ENCODE results near the gene BRMS1. TPM values are rescaled to one million over a fixed set of nuclear protein-coding genes. Genes with fewer than 3 reads are reported as not detected.

The BRMS1 gene, protein sequence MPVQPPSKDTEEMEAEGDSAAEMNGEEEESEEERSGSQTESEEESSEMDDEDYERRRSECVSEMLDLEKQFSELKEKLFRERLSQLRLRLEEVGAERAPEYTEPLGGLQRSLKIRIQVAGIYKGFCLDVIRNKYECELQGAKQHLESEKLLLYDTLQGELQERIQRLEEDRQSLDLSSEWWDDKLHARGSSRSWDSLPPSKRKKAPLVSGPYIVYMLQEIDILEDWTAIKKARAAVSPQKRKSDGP
- total RNA-seq = 32.8 TPM
- polyA plus RNA-seq (ENCODE audit: insufficient read depth, low read depth, low replicate concordance) = 69.7 TPM
- long read RNA-seq, donor 1, partial matches to known transcripts = 0 of 6 reads
- long read RNA-seq, donor 1, other reads (novel, unspliced or antisense) = 0 of 6 reads
- long read RNA-seq, donor 2, transcript BRMS1-201 (10 exons, 1,445 nt) = major isoform, 6 of 7 reads
- long read RNA-seq, donor 2, partial matches to known transcripts = 0 of 7 reads
- long read RNA-seq, donor 2, other reads (novel, unspliced or antisense) = 0 of 7 reads
- long read RNA-seq, donor 3, partial matches to known transcripts = 0 of 2 reads
- long read RNA-seq, donor 3, other reads (novel, unspliced or antisense) = 0 of 2 reads
- long read RNA-seq, donor 4, transcript BRMS1-201 (10 exons, 1,445 nt) = major isoform, 13 of 15 reads
- long read RNA-seq, donor 4, partial matches to known transcripts = 0 of 15 reads
- long read RNA-seq, donor 4, other reads (novel, unspliced or antisense) = 0 of 15 reads
- long read RNA-seq, donor 5 = 0 reads
- long read RNA-seq, donor 6, transcript BRMS1-201 (10 exons, 1,445 nt) = major isoform, 5 of 6 reads
- long read RNA-seq, donor 6, partial matches to known transcripts = 0 of 6 reads
- long read RNA-seq, donor 6, other reads (novel, unspliced or antisense) = 0 of 6 reads
- long read RNA-seq, donor 7, transcript BRMS1-202 (10 exons, 1,363 nt) = minor isoform, 5 of 30 reads
- long read RNA-seq, donor 7, transcript BRMS1-201 (10 exons, 1,445 nt) = major isoform, 20 of 30 reads
- long read RNA-seq, donor 7, partial matches to known transcripts = 3 of 30 reads
- long read RNA-seq, donor 7, other reads (novel, unspliced or antisense) = 2 of 30 reads
- long read RNA-seq, donor 8, partial matches to known transcripts = 0 of 3 reads
- long read RNA-seq, donor 8, other reads (novel, unspliced or antisense) = 0 of 3 reads
- long read RNA-seq, donor 9, partial matches to known transcripts = 0 of 1 reads
- long read RNA-seq, donor 9, other reads (novel, unspliced or antisense) = 0 of 1 reads
- long read RNA-seq, donor 10, partial matches to known transcripts = 0 of 3 reads
- long read RNA-seq, donor 10, other reads (novel, unspliced or antisense) = 0 of 3 reads

DNA sequence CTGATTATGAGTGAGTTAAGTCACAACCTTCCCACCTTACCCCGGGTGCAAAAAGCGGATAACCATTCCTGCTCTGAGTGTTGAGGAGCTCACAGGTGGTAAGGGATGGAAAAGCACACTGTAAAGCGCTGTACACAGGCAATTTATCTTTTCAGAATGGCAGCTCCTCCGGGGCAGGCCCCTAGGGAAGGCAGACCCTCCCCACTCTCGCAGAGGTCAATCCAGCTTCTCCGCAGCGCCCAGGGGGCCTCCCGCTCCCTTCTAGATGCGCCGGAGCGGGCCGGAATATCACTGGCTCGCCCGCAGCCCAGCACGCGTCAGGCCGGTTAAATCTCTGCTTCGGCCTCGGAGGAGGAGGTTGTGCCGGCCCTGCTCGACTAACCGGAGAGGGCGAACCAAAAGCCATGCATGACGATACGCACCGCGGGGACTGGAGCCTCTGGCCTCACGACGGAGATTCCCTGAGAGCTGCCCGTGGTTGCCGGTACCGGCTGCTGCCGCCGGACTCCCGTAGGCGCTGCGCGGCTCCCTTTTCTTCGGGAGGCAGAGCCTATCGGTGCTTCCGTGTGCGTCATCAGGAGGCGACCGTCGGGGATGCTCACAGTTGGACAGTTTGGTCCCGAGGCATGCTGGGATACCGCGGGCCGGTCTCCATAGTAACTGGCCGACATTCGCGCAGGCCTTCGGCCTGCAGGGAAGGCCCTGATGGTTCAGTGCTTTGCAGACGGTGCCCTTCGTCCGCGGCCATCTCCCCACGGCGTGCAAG, at the start of gene BRMS1:
BRMS1 (minus strand) TSS at position 555 of the 766 bp plus-strand sequence. CDS start 2,870 bp downstream, outside the sequence.
- H3K4me1 ChIP-seq (ENCODE audit: control insufficient read depth in 2 of 3, insufficient read depth in 2 of 3, low read depth in 1 of 3, low read length in 3 of 3) = peaks cover 0 to 27% (median 22%) of the 10 kb centered on the region in 3 donors
- intact Hi-C loops (cut with DNase I) = no loop called here
- FAIRE-seq = no peak

DNA sequence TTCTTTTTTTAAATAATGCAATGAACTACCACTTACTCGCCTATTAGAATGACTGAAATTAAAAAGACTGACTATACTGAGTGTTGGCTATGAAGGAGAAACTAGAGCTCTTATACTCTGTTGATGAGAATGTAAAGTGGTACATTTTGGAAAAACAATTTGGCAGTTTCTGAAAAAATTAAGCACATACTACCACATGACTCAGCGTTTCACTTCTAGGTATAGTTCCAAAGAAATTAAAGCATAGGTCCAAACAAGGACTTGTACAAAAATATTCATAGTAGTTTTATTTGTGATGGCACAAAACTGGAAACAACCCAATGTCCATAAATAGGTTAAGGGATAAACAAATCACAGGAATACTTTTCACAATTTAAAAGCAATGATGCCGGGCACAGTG, 49.0 kb upstream of the BRMS1 start:
- no peaks in the 10 kb centered on the region for H3K27me3 ChIP-seq (ENCODE audit: control insufficient read depth, insufficient read depth, low read length)
- H3K4me3 ChIP-seq (ENCODE audit: low read length in 3 of 3) = no peak overlapping the region
- intact Hi-C loops (cut with DNase I) = no loop called here
- no peaks in the 10 kb centered on the region for H3K4me1 ChIP-seq (ENCODE audit: control insufficient read depth in 2 of 3, insufficient read depth in 2 of 3, low read depth in 1 of 3, low read length in 3 of 3)
- TF ChIP-seq, protein P1, sequence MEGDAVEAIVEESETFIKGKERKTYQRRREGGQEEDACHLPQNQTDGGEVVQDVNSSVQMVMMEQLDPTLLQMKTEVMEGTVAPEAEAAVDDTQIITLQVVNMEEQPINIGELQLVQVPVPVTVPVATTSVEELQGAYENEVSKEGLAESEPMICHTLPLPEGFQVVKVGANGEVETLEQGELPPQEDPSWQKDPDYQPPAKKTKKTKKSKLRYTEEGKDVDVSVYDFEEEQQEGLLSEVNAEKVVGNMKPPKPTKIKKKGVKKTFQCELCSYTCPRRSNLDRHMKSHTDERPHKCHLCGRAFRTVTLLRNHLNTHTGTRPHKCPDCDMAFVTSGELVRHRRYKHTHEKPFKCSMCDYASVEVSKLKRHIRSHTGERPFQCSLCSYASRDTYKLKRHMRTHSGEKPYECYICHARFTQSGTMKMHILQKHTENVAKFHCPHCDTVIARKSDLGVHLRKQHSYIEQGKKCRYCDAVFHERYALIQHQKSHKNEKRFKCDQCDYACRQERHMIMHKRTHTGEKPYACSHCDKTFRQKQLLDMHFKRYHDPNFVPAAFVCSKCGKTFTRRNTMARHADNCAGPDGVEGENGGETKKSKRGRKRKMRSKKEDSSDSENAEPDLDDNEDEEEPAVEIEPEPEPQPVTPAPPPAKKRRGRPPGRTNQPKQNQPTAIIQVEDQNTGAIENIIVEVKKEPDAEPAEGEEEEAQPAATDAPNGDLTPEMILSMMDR (IDR thresholded peaks at IDR 0.05; ENCODE audit: borderline replicate concordance, extremely low read depth, insufficient read depth) = no peak
- no peaks in the 10 kb centered on the region for H3K36me3 ChIP-seq (ENCODE audit: control insufficient read depth in 2 of 3, insufficient read depth in 3 of 3, low read length in 3 of 3)
- H3K9ac ChIP-seq (ENCODE audit: low read length in 3 of 3) = no peak overlapping the region
- DNase-seq (no peak), FAIRE-seq (no peak)
- no peak overlapping the region for H3K27ac ChIP-seq (ENCODE audit: low read depth in 2 of 2, low read length in 2 of 2)
- H3K9me3 ChIP-seq (ENCODE audit: control insufficient read depth in 2 of 3, insufficient read depth in 1 of 3, low read length in 3 of 3) = no peaks in the 10 kb centered on the region

More for the DNA sequence above, at the start of gene BRMS1:
- Histone ChIP-seq H3K9me3 (ENCODE audit: control insufficient read depth in 2 of 3, insufficient read depth in 1 of 3, low read length in 3 of 3) (no peaks in the 10 kb centered on the region), H3K9ac (ENCODE audit: low read length in 3 of 3) (peak within 1 kb of the TSS; percentile 61 to 86 (median 74)), H3K4me3 (ENCODE audit: low read length in 3 of 3) (peak within 1 kb of the TSS; percentile 85 to 97 (median 92)), H3K27ac (ENCODE audit: low read depth in 2 of 2, low read length in 2 of 2) (peak within 1 kb of the TSS; percentile 32 to 35), H3K27me3 (ENCODE audit: control insufficient read depth, insufficient read depth, low read length) (no peaks in the 10 kb centered on the region), H3K36me3 (ENCODE audit: control insufficient read depth in 2 of 3, insufficient read depth in 3 of 3, low read length in 3 of 3) (peaks cover 0 to 19% (median 17%) of the 10 kb centered on the region in 3 donors)
- DNase-seq = peak; percentile 97 to 100 (median 98)
- TF ChIP-seq, protein P1 (IDR thresholded peaks at IDR 0.05; ENCODE audit: borderline replicate concordance, extremely low read depth, insufficient read depth) = no peak

DNA sequence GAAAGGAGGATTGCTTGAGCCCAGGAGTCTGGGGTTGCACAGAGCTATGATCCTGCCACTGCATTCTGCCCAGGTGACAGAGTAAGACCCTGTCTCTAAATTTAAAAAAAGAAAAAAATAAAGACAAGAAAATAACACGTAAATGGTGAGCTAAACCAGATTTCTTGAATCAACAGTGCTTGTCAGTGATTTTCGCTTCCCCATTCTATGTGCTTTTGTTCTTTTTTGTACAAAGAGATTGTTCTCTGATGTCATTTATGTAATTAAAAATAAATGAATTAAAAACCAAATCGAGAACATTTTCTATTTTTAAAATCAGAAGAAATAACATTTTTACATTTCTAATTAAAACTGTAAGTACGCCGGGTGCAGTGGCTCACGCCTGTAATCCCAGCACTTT, 46.4 kb upstream of the BRMS1 start:
- Histone ChIP-seq H3K9ac (ENCODE audit: low read length in 3 of 3) (no peak overlapping the region), H3K4me1 (ENCODE audit: control insufficient read depth in 2 of 3, insufficient read depth in 2 of 3, low read depth in 1 of 3, low read length in 3 of 3) (no peaks in the 10 kb centered on the region), H3K4me3 (ENCODE audit: low read length in 3 of 3) (no peak overlapping the region), H3K36me3 (ENCODE audit: control insufficient read depth in 2 of 3, insufficient read depth in 3 of 3, low read length in 3 of 3) (no peaks in the 10 kb centered on the region), H3K27me3 (ENCODE audit: control insufficient read depth, insufficient read depth, low read length) (no peaks in the 10 kb centered on the region), H3K27ac (ENCODE audit: low read depth in 2 of 2, low read length in 2 of 2) (no peak overlapping the region), H3K9me3 (ENCODE audit: control insufficient read depth in 2 of 3, insufficient read depth in 1 of 3, low read length in 3 of 3) (no peaks in the 10 kb centered on the region)
- FAIRE-seq = no peak
- intact Hi-C loops (cut with DNase I) = no loop called here
- DNase-seq = no peak
- TF ChIP-seq, protein P1 (IDR thresholded peaks at IDR 0.05; ENCODE audit: borderline replicate concordance, extremely low read depth, insufficient read depth) = no peak

Data from kidney (tissue), 22 donors.